ENCODE data around the gene MOCS2. TPM values are rescaled to one million over a fixed set of nuclear protein-coding genes. Genes with fewer than 3 reads are reported as not detected.

Gene MOCS2
- total and polyA plus RNA-seq, 2 donors from 2014 or later = 52.2 to 168 TPM

GRCh38 chr5:53109056-53109442 is 508 bp downstream of the MOCS2 start:
- DNase-seq = peak in 2 of 5 donors; percentile 47 to 72
- Histone ChIP-seq H3K9ac (ENCODE audit: low read length in 3 of 3) (peak overlapping the region; percentile 68 to 91 (median 83)), H3K9me3 (ENCODE audit: control insufficient read depth in 2 of 3, insufficient read depth in 1 of 3, low read length in 3 of 3) (no peaks in the 10 kb centered on the region), H3K27me3 (ENCODE audit: control insufficient read depth, insufficient read depth, low read length) (no peaks in the 10 kb centered on the region), H3K27ac (ENCODE audit: low read depth in 2 of 2, low read length in 2 of 2) (peak overlapping the region; percentile 71 to 89), H3K4me1 (ENCODE audit: control insufficient read depth in 2 of 3, insufficient read depth in 2 of 3, low read depth in 1 of 3, low read length in 3 of 3) (peaks cover 0 to 8% (median 3%) of the 10 kb centered on the region in 3 donors), H3K36me3 (ENCODE audit: control insufficient read depth in 2 of 3, insufficient read depth in 3 of 3, low read length in 3 of 3) (no peaks in the 10 kb centered on the region), H3K4me3 (ENCODE audit: low read length in 3 of 3) (peak overlapping the region; percentile 88 to 99 (median 89))
- FAIRE-seq = no peak
- TF ChIP-seq CTCF (IDR thresholded peaks at IDR 0.05; ENCODE audit: borderline replicate concordance, extremely low read depth, insufficient read depth) = no peak
- intact Hi-C loops (cut with DNase I) = no loop called here

GRCh38 chr5:53105611-53106300 is 3.8 kb downstream of the MOCS2 start:
- intact Hi-C loops (cut with DNase I) = no loop called here
- no peak for TF ChIP-seq CTCF (IDR thresholded peaks at IDR 0.05; ENCODE audit: borderline replicate concordance, extremely low read depth, insufficient read depth)
- DNase-seq (no peak), FAIRE-seq (no peak)
- H3K27me3 ChIP-seq (ENCODE audit: control insufficient read depth, insufficient read depth, low read length) = no peaks in the 10 kb centered on the region
- H3K9ac ChIP-seq (ENCODE audit: low read length in 3 of 3) = no peak overlapping the region
- peaks cover 0 to 10% (median 3%) of the 10 kb centered on the region in 3 donors for H3K4me1 ChIP-seq (ENCODE audit: control insufficient read depth in 2 of 3, insufficient read depth in 2 of 3, low read depth in 1 of 3, low read length in 3 of 3)
- no peak overlapping the region for H3K27ac ChIP-seq (ENCODE audit: low read depth in 2 of 2, low read length in 2 of 2)
- peaks cover 0 to 5% (median 4%) of the 10 kb centered on the region in 3 donors for H3K36me3 ChIP-seq (ENCODE audit: control insufficient read depth in 2 of 3, insufficient read depth in 3 of 3, low read length in 3 of 3)
- H3K4me3 ChIP-seq (ENCODE audit: low read length in 3 of 3) = no peak overlapping the region
- no peaks in the 10 kb centered on the region for H3K9me3 ChIP-seq (ENCODE audit: control insufficient read depth in 2 of 3, insufficient read depth in 1 of 3, low read length in 3 of 3)

GRCh38 chr5:53100606-53101005 is 9.0 kb downstream of the MOCS2 start:
- H3K27me3 ChIP-seq (ENCODE audit: control insufficient read depth, insufficient read depth, low read length) = no peaks in the 10 kb centered on the region
- intact Hi-C loops (cut with DNase I) = no loop called here
- DNase-seq = no peak
- H3K27ac ChIP-seq (ENCODE audit: low read depth in 2 of 2, low read length in 2 of 2) = peak overlapping the region in 1 of 2 donors; percentile 85
- H3K36me3 ChIP-seq (ENCODE audit: control insufficient read depth in 2 of 3, insufficient read depth in 3 of 3, low read length in 3 of 3) = peaks cover 6 to 31% (median 13%) of the 10 kb centered on the region in 3 donors
- TF ChIP-seq CTCF (IDR thresholded peaks at IDR 0.05; ENCODE audit: borderline replicate concordance, extremely low read depth, insufficient read depth) = no peak
- no peak for FAIRE-seq
- peaks cover 3 to 18% (median 6%) of the 10 kb centered on the region in 3 donors for H3K4me1 ChIP-seq (ENCODE audit: control insufficient read depth in 2 of 3, insufficient read depth in 2 of 3, low read depth in 1 of 3, low read length in 3 of 3)
- no peak overlapping the region for H3K9ac ChIP-seq (ENCODE audit: low read length in 3 of 3)
- H3K4me3 ChIP-seq (ENCODE audit: low read length in 3 of 3) = no peak overlapping the region
- no peaks in the 10 kb centered on the region for H3K9me3 ChIP-seq (ENCODE audit: control insufficient read depth in 2 of 3, insufficient read depth in 1 of 3, low read length in 3 of 3)
